Fibroblast of lung (primary cell): ENCODE results near the gene RAB11FIP3. TPM values are rescaled to one million over a fixed set of nuclear protein-coding genes. Genes with fewer than 3 reads are reported as not detected.

Experiments used
- DNase-seq, 2 donors: peaks; one replicate each; pipeline versions ENCODE4 v3.0.0 to v3.0.0-alpha.2; 2010; ENCODE audit warnings: low read depth in 2 of 2
- H2AFZ ChIP-seq: 2 replicates; pipeline ENCODE4 v1.5.1; 2012; ENCODE audit warnings: low read length, control low read depth, inconsistent platforms
- H3K27ac ChIP-seq: 2 replicates; pipeline ENCODE4 v1.5.1; 2011; ENCODE audit warnings: low read length, control low read depth; ENCODE audit not compliant: insufficient read depth
- H3K27me3 ChIP-seq: 2 replicates; pipeline ENCODE4 v1.5.1; 2011; ENCODE audit warnings: mild to moderate bottlenecking, low read length; ENCODE audit not compliant: control insufficient read depth, insufficient read depth
- H3K36me3 ChIP-seq: 2 replicates; pipeline ENCODE4 v1.5.1; 2011; ENCODE audit warnings: low read length; ENCODE audit not compliant: control insufficient read depth, insufficient read depth
- H3K4me1 ChIP-seq: 2 replicates; pipeline ENCODE4 v1.5.1; 2011; ENCODE audit warnings: low read length; ENCODE audit not compliant: control insufficient read depth, insufficient read depth; ENCODE audit errors: extremely low read depth
- H3K4me2 ChIP-seq: 2 replicates; pipeline ENCODE4 v1.5.1; 2011; ENCODE audit warnings: low read length, control low read depth; ENCODE audit not compliant: insufficient read depth; ENCODE audit errors: extremely low read depth
- H3K4me3 ChIP-seq, 4 experiments: fragments of 200-600 bp in 1 of 4; sonication (generic) in 1 of 4; replicated peaks in 1 of 4; 2 replicates each; pipeline ENCODE4 v1.5.1; 2011 to 2016; ENCODE audit warnings: low read length in 4 of 4, low read depth in 3 of 4, mild to moderate bottlenecking in 3 of 4, control low read depth in 2 of 4, inconsistent platforms in 1 of 4, mixed read lengths in 1 of 4; ENCODE audit not compliant: insufficient read depth in 1 of 4; ENCODE audit errors: control extremely low read depth in 1 of 4
- H3K79me2 ChIP-seq: 2 replicates; pipeline ENCODE4 v1.5.1; 2012; ENCODE audit warnings: mild to moderate bottlenecking, low read length, inconsistent platforms; ENCODE audit not compliant: control insufficient read depth, insufficient read depth
- H3K9ac ChIP-seq: 2 replicates; pipeline ENCODE4 v1.5.1; 2011; ENCODE audit warnings: mild to moderate bottlenecking, low read length, control low read depth; ENCODE audit not compliant: insufficient read depth
- H3K9me3 ChIP-seq: 2 replicates; pipeline ENCODE4 v1.5.1; 2012; ENCODE audit warnings: low read depth, low read length; ENCODE audit not compliant: control insufficient read depth, insufficient read depth
- H4K20me1 ChIP-seq: 2 replicates; pipeline ENCODE4 v1.5.1; 2011; ENCODE audit warnings: low read length; ENCODE audit not compliant: control insufficient read depth, insufficient read depth; ENCODE audit errors: extremely low read depth
- EZH2 ChIP-seq: IDR thresholded peaks from 2 replicates; pipeline ENCODE4 v1.5.1; 2012; ENCODE audit warnings: low read length, control low read depth, mild to moderate bottlenecking; ENCODE audit errors: missing control alignments
- polyA plus RNA-seq, 2 donors: library from polyadenylated mRNA; depleted of rRNA in 1 of 2; stranded (reverse) in 1 of 2; unstranded in 1 of 2; fragments of >200 nt; gene quantifications; 2 replicates each; pipeline ENCODE4 v1.2.1, GENCODE V29; 2011 to 2012; ENCODE audit warnings: missing spikeins in 1 of 2
- total RNA-seq: library from RNA; depleted of rRNA; stranded (reverse); fragments of >200 nt; gene quantifications from 2 replicates; pipeline ENCODE4 v1.2.1, GENCODE V29; 2014
- TF ChIP-seq, protein P1 (sequence below), 2 donors: IDR thresholded peaks in 1 of 2; conservative IDR thresholded peaks in 1 of 2; 1 replicate in 1 of 2; 2 replicates in 1 of 2; pipeline ENCODE4 v1.5.1; 2011 to 2012; ENCODE audit warnings: low read length in 2 of 2, control low read depth in 1 of 2, inconsistent platforms in 1 of 2, low read depth in 1 of 2, mild to moderate bottlenecking in 1 of 2

The RAB11FIP3 gene
- total and polyA plus RNA-seq, 2 donors (not counting 1 experiment from before 2014, with no cell fraction given) = 7.3 to 22.1 TPM

GRCh38 chr16:566475-567372 lies 141.3 kb downstream of the RAB11FIP3 start, which contains the start of gene NHLRC4:
Gene NHLRC4 (plus strand): TSS chr16:567005. CDS start chr16:568048, 1,043 bp downstream.
- Histone ChIP-seq H3K79me2 (peaks cover 9% of the 10 kb centered on the region), H3K27me3 (peaks cover 2% of the 10 kb centered on the region), H2AFZ (no peak within 1 kb of the TSS), H3K4me1 (peaks cover 17% of the 10 kb centered on the region), H4K20me1 (no peaks in the 10 kb centered on the region), H3K4me3 (peak within 1 kb of the TSS in 1 of 4 experiments; percentile 45), H3K36me3 (no peaks in the 10 kb centered on the region), H3K27ac (no peak within 1 kb of the TSS), H3K9me3 (no peaks in the 10 kb centered on the region), H3K4me2 (peak within 1 kb of the TSS; percentile 64), H3K9ac (peak within 1 kb of the TSS; percentile 7)
- DNase-seq = peak; percentile 31 to 60
- TF ChIP-seq EZH2 = no peak
- TF ChIP-seq, protein P1, sequence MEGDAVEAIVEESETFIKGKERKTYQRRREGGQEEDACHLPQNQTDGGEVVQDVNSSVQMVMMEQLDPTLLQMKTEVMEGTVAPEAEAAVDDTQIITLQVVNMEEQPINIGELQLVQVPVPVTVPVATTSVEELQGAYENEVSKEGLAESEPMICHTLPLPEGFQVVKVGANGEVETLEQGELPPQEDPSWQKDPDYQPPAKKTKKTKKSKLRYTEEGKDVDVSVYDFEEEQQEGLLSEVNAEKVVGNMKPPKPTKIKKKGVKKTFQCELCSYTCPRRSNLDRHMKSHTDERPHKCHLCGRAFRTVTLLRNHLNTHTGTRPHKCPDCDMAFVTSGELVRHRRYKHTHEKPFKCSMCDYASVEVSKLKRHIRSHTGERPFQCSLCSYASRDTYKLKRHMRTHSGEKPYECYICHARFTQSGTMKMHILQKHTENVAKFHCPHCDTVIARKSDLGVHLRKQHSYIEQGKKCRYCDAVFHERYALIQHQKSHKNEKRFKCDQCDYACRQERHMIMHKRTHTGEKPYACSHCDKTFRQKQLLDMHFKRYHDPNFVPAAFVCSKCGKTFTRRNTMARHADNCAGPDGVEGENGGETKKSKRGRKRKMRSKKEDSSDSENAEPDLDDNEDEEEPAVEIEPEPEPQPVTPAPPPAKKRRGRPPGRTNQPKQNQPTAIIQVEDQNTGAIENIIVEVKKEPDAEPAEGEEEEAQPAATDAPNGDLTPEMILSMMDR (conservative IDR thresholded peaks at IDR 0.05 in 1 of 2, IDR thresholded peaks at IDR 0.05 in 1 of 2; ENCODE audit: low read depth in 1 of 2, low read length in 2 of 2) = no peak

DNA sequence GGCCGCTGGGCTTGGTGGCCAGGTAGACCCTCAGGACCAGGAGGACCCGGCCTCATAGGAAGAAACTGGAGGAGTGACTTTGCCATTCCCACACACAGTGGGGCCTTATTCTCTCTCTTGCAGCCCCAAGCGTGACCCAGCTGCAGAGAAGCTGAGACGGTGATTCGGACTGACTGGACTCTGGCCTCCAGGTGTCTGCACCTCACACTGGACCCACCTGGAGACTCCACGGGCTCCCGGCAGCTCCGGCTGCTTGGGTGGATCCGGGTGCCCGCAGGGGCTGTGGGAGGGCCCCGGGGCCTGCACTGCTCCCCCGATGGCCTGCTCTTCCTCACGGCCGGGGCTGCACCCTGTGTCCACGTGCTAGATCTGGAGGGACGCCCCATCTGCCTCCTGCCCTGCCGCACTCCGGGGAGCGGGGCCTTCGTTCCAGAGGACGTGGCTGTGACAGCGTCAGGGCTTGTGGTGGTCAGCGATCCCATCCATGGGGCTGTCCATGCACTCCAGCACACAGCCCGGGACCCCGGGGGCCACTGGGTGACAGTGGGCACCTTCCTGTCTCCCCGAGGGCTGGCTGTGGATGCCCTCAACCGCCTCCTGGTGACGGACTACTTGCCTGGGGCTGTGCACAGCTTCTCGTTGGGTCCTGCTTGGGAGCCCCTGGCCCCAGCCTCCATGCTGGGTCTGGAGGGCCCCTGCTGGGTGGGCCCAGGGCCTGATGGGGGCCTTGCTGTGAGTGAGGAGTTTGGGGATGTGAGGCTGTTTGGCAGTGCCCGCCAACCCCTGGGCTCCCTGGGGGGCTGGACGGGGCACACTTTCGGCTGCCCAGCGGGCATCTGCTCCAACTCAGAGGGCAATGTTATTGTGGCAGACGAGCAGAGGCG lies 142.2 kb downstream of the RAB11FIP3 start:
- peaks cover 17% of the 10 kb centered on the region for H3K4me1 ChIP-seq
- no peaks in the 10 kb centered on the region for H3K27me3 ChIP-seq
- H3K27ac ChIP-seq = no peak overlapping the region
- H3K4me2 ChIP-seq = no peak overlapping the region
- H3K9me3 ChIP-seq = no peaks in the 10 kb centered on the region
- H3K4me3 ChIP-seq = peak overlapping the region in 1 of 4 experiments; percentile 45
- TF ChIP-seq, protein P1 (conservative IDR thresholded peaks at IDR 0.05 in 1 of 2, IDR thresholded peaks at IDR 0.05 in 1 of 2; ENCODE audit: low read depth in 1 of 2, low read length in 2 of 2) = no peak
- TF ChIP-seq EZH2 = no peak
- no peaks in the 10 kb centered on the region for H3K36me3 ChIP-seq
- no peak overlapping the region for H2AFZ ChIP-seq
- peaks cover 10% of the 10 kb centered on the region for H3K79me2 ChIP-seq
- DNase-seq = no peak
- no peaks in the 10 kb centered on the region for H4K20me1 ChIP-seq
- H3K9ac ChIP-seq = no peak overlapping the region
